ENCODE measurements around the gene KLHL35. TPM values are rescaled to one million over a fixed set of nuclear protein-coding genes. Genes with fewer than 3 reads are reported as not detected.

The KLHL35 gene
- total RNA-seq, 2 donors from 2014 or later: 6.8 to 7.9 TPM

DNA sequence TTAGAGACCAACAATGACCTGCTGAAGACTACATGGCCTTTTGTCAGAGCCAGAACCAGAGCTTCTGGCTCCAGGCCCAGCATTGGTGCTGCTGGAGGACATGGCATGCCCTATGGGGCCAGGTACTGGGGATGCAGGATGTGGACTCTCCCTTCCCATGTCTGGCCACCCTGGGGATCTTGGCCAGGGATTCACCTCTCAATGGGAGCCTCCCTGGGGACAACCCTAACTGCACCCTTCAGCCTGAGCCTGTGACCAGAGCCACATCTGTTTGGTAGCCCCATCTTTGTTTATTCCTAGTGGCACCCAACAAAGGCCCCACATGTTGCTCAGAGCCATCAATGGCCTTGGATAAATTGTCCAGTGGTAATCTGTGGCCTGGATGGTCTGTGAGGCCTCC is 5.8 kb downstream of the KLHL35 start:
- Histone ChIP-seq H3K9me3 (peaks cover 4% of the 10 kb centered on the region), H3K36me3 (no peaks in the 10 kb centered on the region), H3K27ac (peak overlapping the region; percentile 66), H3K4me3 (no peak overlapping the region), H3K4me1 (ENCODE audit: control insufficient read depth in 1 of 2, low read depth in 2 of 2) (peaks cover 3 to 32% of the 10 kb centered on the region in 2 donors), H3K27me3 (replicated peaks; ENCODE audit: insufficient read depth) (no peaks in the 10 kb centered on the region)
- ATAC-seq (ENCODE audit: insufficient number of reproducible peaks, low FRiP score, low read depth): no peak
- TF ChIP-seq, protein P1, sequence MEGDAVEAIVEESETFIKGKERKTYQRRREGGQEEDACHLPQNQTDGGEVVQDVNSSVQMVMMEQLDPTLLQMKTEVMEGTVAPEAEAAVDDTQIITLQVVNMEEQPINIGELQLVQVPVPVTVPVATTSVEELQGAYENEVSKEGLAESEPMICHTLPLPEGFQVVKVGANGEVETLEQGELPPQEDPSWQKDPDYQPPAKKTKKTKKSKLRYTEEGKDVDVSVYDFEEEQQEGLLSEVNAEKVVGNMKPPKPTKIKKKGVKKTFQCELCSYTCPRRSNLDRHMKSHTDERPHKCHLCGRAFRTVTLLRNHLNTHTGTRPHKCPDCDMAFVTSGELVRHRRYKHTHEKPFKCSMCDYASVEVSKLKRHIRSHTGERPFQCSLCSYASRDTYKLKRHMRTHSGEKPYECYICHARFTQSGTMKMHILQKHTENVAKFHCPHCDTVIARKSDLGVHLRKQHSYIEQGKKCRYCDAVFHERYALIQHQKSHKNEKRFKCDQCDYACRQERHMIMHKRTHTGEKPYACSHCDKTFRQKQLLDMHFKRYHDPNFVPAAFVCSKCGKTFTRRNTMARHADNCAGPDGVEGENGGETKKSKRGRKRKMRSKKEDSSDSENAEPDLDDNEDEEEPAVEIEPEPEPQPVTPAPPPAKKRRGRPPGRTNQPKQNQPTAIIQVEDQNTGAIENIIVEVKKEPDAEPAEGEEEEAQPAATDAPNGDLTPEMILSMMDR (IDR thresholded peaks at IDR 0.05): no peak
- DNase-seq (ENCODE audit: low spot score): no peak

GRCh38 chr11:75426720-75427086 is 6.3 kb downstream of the KLHL35 start:
- TF ChIP-seq, protein P1 (IDR thresholded peaks at IDR 0.05): no peak
- Histone ChIP-seq H3K4me1 (ENCODE audit: control insufficient read depth in 1 of 2, low read depth in 2 of 2) (peaks cover 3 to 32% of the 10 kb centered on the region in 2 donors), H3K4me3 (no peak overlapping the region), H3K27me3 (replicated peaks; ENCODE audit: insufficient read depth) (no peaks in the 10 kb centered on the region), H3K36me3 (no peaks in the 10 kb centered on the region), H3K27ac (no peak overlapping the region), H3K9me3 (peaks cover 4% of the 10 kb centered on the region)
- DNase-seq (ENCODE audit: low spot score) (no peak), ATAC-seq (ENCODE audit: insufficient number of reproducible peaks, low FRiP score, low read depth) (no peak)

GRCh38 chr11:75425422-75425821 is 7.6 kb downstream of the KLHL35 start:
- no peak for ATAC-seq (ENCODE audit: insufficient number of reproducible peaks, low FRiP score, low read depth)
- Histone ChIP-seq H3K4me1 (ENCODE audit: control insufficient read depth in 1 of 2, low read depth in 2 of 2) (peaks cover 0 to 24% of the 10 kb centered on the region in 2 donors), H3K9me3 (peaks cover 4% of the 10 kb centered on the region), H3K27ac (no peak overlapping the region), H3K36me3 (no peaks in the 10 kb centered on the region), H3K27me3 (replicated peaks; ENCODE audit: insufficient read depth) (no peaks in the 10 kb centered on the region), H3K4me3 (no peak overlapping the region)
- no peak for DNase-seq (ENCODE audit: low spot score)
- TF ChIP-seq, protein P1 (IDR thresholded peaks at IDR 0.05): no peak

DNA sequence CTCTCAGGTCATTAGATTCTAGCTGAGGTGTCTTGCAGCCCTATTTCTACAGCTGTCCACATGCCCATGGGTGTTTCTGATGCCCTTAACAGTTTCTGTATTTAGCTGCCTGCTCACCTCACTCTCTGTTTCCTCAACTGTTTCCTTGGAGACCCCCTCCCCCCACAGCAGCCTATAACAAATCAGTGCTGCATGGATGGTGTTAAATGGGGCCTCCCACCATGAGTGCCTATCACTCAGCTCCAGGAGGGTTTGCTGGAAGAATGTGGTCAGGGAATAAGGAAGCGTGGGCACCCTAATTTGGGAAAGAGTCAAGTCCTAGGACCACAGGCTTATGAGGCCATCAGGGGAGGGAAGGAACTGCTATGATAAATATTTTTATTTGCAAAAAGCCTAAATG is 8.6 kb downstream of the KLHL35 start:
- no peak for ATAC-seq (ENCODE audit: insufficient number of reproducible peaks, low FRiP score, low read depth)
- TF ChIP-seq, protein P1 (IDR thresholded peaks at IDR 0.05): no peak
- Histone ChIP-seq H3K27me3 (replicated peaks; ENCODE audit: insufficient read depth) (no peaks in the 10 kb centered on the region), H3K4me1 (ENCODE audit: control insufficient read depth in 1 of 2, low read depth in 2 of 2) (peaks cover 4 to 21% of the 10 kb centered on the region in 2 donors), H3K27ac (peak overlapping the region in 1 of 2 donors; percentile 97), H3K9me3 (peaks cover under 1% of the 10 kb centered on the region), H3K4me3 (no peak overlapping the region), H3K36me3 (no peaks in the 10 kb centered on the region)
- no peak for DNase-seq (ENCODE audit: low spot score)

GRCh38 chr11:75423721-75424120 is 9.3 kb downstream of the KLHL35 start:
- H3K4me1 ChIP-seq (ENCODE audit: control insufficient read depth in 1 of 2, low read depth in 2 of 2): peaks cover 7 to 18% of the 10 kb centered on the region in 2 donors
- ATAC-seq (ENCODE audit: insufficient number of reproducible peaks, low FRiP score, low read depth) (no peak), DNase-seq (ENCODE audit: low spot score) (no peak)
- no peaks in the 10 kb centered on the region for H3K9me3 ChIP-seq
- no peak overlapping the region for H3K4me3 ChIP-seq
- no peaks in the 10 kb centered on the region for H3K27me3 ChIP-seq (replicated peaks; ENCODE audit: insufficient read depth)
- no peaks in the 10 kb centered on the region for H3K36me3 ChIP-seq
- TF ChIP-seq, protein P1 (IDR thresholded peaks at IDR 0.05): no peak
- H3K27ac ChIP-seq: peak overlapping the region in 1 of 2 donors; percentile 97

Measured in thoracic aorta (tissue), 2 donors.